Hematopoietic multipotent progenitor cell (in vitro differentiated cells): ENCODE data around the gene CPNE4. TPM values are rescaled to one million over a fixed set of nuclear protein-coding genes. Genes with fewer than 3 reads are reported as not detected.

ENCODE experiments used
- DNase-seq, 3 donors: peaks; one replicate each; pipeline ENCODE4 v3.0.0-alpha.2; 2011 to 2015; ENCODE audit warnings: low read depth in 2 of 3, low spot score in 2 of 3
- total RNA-seq: library from RNA; depleted of rRNA; stranded (reverse); fragments of >200 nt; gene quantifications from one replicate; pipeline ENCODE4 v1.2.3, GENCODE V29; 2012

The CPNE4 gene
- total RNA-seq, 1 donor: not detected

DNA sequence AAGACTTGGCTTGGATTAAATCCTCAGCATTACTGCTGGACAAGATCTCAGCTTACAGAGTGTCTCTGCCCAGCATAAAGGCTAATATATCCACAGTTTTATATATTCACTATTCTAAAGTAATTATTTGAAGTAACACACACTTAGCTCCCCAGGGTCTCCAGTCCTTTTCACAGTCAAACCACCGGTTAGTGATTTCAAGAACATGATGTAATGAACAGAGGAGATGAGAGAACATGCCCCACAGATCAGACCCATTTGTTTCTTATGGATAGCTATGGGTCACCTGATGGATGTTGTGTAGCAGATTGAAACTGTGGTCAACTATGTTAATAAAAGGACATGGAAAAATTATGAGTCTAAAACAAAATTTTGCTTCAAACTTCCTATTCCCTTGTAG, 487.2 kb downstream of the CPNE4 start:
- DNase-seq: no peak

DNA sequence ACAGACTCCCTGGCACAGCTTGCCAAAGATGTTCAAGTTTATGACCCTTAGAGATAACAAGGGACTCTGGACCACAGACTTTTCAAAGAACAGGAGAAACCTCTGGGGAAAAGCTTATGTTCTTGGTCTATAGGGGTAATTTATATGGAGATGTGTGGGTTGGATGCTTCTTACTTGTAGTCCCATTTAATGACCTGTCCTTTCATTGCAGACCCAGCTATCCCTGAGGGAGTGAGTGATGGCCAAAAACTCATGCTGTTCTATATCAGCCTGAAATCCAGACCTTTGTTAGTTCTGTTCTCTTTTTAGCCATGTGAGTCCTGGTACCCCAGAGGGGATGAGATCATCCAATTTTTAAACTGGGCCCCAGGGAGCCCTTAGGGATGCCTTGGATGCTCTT, 488.4 kb downstream of the CPNE4 start:
- no peak for DNase-seq

DNA sequence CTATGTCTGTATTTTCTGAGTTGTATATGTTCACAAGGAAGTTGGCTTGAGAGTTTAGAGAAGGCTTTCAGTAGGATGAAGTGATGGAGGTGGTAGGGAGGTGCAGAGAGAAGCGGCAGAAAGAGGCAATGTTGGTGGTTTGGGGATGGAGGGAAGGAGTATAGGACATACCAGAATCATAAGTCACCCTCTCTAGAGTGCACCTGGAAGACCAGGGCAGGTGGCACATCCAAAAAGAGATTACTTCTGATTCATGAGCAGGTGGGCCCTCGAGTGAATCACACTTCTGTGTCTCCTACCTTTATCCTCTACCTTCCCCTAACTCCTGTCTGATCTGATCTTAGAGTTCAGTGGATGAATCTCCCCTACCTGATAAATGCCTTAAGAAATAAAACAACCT, 490.3 kb downstream of the CPNE4 start:
- no peak for DNase-seq

DNA sequence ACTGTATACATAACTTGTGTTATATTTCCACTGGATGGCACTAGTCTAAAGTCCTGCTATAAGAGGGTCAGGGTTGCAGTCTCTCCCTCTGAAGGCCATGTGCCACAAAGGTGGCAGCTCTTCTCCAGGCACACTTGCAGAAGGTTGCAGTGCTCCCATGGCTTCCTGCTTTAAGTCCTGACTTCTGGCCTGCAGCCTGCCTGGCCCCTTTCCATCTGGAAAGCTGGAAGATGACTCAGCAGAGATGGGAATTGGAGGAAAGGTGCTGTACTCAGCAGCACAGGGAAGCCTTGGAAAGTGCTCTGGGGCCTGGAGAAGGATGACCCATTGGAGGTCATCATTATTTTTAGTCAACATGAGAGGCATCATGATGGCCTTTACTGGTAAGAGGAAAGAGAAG, 491.1 kb downstream of the CPNE4 start:
- no peak for DNase-seq

DNA sequence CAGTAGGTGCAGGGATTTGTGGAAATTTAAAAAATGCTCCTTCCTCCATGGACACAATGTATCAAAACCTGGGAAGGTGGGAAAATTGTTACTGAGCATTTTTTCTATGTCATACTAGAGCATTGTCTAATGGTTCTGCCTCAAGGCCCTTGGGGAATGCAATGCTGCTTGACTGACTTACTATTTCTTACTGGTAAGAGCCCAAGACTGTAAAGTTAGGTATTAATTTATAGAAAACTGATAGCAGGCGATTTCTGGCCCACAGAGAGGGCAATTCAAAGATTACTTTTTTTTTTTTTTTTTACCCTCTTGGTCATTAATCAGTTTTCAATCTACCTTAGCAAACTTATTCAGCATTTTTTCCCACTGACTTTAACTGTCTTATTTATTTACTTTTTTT, 493.5 kb downstream of the CPNE4 start:
- no peak for DNase-seq

DNA sequence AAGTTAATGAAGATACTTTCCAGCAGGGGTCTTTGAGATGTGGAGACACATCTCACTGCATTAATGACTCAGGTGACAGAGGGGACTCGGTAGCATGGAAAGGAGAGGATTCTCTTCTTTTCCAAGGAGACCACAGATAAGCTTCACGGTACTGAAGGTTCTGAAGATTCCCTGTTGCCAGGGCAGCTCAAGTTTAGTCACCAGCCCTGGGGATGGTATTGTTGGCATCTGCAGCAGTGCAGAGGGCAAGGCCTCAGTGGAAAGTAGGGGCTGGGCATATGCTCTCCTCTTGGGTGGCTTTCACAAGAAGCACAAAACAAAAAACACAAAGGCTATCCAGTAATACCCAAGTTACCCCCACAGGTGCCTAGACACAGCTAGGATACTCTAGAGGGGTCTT, 494.0 kb downstream of the CPNE4 start:
- no peak for DNase-seq

DNA sequence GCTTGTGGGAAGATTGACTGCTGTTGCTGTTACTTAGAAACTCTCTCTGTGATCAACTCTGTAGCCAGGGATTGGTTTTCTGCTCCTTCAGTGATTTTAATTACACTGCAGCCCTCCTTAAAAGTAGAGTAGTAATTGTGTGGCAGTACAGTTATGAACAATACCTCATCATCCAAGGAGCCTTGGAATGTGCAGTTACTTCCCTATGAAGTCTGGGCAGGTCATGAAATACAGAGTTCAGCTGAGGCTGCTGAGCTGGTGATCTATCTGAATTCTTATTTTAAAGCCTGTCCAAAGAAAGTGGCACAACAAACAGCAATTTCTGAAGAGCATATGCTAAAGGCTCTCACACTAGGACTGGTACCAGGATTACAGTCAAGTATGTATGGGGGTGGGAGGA, 494.7 kb downstream of the CPNE4 start:
- DNase-seq: no peak

DNA sequence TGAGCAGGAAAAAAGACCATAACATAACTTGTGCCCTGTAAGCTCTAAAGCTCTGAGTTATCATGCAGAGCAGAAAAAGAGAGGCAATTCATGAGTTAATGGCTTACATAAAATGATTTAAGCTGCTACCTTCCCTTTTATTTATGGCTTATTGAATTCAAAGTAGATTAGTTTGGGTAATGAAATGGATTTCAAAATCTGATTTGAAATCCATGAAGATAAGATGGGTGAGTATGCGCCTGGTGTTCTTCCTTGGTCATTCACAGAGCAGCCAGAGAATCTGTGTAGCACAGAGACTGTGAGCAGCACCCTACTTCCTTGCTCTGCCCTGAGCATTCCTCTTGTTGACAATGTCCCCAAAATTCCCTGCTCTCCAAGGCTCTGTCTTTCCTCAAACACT, 495.8 kb downstream of the CPNE4 start:
- no peak for DNase-seq

DNA sequence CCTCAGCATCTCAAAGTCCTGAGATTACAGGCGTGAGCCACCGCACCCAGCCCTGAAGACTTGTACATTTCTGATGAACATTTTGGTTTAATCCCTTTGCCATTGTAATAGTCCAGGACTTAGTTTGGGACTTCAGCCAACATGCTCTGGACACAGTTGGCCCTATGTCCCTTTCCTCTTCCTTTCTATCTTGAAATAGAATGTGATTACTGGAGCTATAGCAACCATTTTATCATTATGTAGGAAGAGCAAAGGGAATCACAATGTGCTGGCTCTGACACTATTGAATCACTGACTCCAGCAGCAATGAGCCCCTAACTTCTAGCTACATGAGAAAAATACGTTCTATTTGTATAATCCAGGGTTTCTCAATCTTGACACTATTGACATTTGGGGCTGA, 497.3 kb downstream of the CPNE4 start:
- DNase-seq: no peak

DNA sequence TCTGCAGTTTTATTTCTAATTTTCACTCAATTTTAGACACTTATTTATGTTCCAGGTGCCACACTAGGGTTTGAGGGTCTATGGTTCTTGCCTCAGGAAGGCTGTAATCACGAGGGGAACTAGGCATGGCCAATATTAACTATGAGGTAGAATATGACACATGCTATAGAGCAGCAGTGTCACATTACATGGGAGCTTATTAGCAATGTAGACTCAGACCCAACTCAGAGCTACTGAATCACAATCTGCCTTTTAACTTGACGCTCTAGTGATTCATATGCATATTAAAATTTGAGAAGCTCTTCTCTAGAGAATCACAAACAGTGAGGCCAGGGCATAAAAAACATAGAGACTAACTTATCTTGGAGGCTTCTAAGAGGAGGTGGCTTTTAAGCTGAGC, 499.2 kb downstream of the CPNE4 start:
- DNase-seq: no peak

DNA sequence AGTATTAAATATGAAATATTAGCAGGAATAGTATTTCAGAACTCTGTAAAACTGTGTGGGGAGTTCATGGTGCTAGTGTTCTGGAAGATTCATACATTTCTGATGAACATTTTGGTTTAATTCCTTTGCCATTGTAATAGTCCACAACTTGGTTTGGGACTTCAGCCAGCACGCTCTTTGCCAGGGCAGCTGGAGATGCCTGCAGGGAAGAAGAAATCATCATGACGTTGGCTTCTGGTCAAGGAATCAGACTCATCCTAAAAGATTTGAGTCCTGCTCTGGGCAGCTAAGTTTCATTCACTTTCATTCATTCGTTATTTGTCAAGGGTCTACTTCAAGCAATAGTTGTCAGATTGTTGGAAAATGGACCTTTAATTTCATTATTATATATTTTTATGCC, 499.7 kb downstream of the CPNE4 start:
- DNase-seq: no peak

DNA sequence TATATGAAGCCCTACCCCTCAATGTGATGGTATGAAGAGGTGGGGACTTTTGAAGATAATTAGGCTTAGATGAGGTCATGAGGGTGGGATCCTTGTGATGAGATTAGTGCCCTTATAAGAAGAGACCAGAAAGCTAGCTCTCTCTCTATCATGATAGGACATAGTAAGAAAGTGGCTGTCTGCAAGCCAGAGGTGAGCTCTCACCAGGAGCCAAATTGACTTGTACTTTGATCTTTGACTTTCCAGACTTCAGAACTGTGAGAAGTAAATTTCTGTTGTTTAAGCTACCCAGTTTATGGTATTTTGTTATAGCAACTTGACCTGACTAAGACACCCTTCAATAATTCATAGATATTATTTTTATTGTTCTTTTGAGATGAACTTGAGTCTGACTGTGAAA, 502.2 kb downstream of the CPNE4 start:
- no peak for DNase-seq

DNA sequence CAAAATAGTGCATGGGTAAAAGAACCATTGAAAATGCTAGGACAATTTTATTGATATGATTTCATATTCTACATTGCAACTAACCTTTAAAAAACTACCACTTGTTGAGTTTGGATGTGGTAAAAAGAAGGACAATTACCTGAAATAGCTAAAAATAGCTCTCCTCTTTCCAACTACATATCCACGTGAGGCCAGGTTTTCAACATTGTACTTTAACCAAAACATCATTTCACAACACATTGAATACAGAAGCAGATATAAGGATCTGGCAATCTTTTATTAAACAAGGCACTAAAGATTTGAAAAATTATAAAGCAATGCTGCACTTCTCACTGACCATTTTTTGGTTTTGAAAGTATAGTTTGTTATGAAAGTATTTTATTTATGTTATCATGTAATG, 504.0 kb downstream of the CPNE4 start:
- no peak for DNase-seq

DNA sequence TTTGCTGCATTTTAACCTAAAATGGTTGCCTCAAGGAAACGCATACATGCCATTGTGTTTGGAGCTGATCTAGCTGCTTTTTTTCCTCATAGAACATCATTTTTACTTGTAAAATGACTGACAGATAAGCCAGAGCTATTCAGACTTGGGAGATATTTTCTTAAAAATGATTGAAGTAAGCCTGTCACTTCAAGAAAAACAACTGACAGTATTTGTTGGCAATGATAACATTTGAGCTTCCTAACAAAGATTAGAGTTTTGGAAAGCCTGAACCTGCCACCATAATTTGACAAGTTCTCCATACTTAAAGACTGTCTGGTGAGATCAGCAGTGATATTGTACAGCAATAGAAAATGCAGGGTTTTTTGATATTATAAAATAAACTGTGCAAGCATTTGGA, 504.4 kb downstream of the CPNE4 start:
- DNase-seq: no peak

DNA sequence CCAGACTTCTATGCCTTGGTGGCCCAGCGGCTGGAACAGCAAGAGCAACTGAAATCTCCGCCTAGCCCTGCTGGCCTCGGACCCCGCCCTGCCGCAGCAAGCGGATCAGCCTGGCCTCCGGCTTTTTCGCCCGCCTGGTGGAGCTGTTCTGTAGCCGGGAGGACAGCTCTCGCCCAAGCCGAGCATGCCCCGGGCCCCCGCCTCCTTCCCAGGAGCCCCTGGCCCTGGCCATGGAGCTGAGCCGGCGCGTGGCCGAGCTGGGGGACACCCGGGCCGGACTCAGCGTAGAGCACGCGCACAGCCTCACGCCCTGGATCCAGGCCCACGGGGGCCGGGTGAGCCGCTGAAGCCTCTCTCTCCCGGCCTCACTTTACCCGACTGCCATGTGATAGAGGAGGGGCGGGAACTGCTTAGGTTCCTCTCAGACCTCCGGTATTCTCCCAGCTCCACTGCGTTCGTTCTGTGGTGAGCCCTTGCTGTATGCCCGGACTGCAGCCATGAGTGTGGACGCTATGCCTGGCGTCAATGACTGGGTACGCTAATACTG, 507.9 kb downstream of the CPNE4 start:
- DNase-seq: peak in 1 of 3 donors; percentile 45

DNA sequence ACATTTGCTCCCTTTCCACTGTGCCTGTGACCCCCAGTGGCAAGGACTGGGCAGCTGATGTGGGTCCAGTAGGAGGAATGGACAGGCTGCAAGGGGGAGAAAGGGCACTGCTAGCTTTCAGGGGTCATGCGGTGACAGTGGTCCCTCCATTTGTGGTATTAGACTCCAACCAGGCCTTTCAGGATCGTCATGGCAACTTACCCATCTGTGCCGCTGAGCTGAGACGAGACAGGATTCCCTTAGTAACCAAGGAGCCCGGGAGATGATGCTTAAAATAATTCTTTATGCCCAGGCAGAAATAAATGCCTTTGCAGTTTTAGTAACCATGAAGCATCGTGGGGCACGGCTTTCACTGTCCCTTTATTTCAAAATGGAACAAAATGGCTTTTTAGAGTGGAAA, 516.1 kb downstream of the CPNE4 start:
- no peak for DNase-seq

DNA sequence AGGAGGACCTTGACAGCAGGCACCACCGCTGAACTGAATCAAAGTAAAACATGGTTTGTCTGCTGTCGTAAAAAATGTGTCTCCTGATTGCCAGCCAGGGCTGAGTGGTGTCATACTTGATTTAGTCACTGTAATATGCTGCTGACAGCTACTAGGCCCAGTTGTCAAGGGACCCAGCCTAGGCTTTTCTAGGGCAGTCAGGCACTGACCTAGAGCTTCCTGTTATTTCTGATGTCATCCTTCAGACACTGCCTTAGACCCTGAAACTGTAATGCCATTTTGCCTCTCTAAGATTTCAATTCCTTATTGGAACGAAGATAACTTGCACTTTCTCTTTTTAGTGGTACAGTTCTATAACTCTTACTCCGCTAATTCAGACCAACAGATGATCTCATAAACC, 529.4 kb downstream of the CPNE4 start:
- no peak for DNase-seq

DNA sequence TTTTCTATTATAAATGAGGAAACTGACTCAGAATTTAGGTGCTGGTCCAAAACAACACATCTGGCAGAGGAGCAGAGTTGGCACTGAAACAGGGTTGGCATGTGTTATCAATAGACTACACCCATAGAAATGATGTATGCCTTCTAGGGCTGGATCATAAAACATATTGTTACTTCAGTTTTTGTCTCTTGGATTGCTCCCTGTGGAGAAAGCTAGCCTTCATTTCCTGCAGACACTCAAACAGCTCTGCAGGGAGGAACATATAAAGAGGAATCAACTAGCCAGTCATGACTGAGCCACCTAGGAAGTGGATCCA, 531.5 kb downstream of the CPNE4 start:
- DNase-seq: no peak

DNA sequence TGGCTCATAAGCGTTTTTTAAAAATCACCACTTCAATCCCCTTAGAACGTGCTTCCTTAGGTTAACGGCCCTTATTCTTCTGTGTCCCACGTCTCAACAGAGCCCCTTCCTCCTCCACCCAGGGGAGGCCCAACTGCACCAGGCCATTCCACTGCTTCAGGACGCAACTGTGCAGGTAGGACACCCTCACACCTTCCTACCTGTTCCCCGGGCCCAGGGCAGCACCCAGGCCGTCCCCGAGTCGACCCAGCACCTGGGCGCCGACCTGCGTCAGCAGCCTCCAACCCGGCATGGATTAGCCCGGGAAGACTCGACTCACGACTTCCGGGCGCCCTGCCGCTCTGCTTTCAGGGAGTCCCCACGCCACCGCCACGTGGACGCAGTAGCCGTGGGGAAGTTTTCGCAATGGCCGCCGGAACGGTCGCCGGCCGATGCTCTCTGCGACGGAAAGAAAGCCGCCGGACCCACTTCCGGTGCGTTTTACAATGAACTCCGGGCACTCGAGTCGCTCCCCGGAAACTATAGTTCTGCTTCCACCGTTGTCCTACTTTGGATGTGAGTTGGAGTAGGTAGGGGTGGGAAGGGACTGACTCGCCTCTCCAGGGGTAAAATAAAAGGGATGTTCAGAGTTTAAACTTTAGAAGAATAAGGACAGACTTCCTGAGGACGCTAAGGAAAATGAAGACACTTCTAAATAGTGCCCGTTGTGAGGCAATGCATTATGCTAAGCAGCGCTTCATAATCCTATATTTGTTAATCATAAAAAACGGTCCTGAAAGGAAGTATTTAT, 532.1 kb downstream of the CPNE4 start, which contains the start of gene MRPL3:
Gene MRPL3 (minus strand): TSS at position 442 of the 790 bp plus-strand sequence. CDS start 150 bp downstream, at position 292.
- DNase-seq: peak; percentile 59 to 86 (median 83)

DNA sequence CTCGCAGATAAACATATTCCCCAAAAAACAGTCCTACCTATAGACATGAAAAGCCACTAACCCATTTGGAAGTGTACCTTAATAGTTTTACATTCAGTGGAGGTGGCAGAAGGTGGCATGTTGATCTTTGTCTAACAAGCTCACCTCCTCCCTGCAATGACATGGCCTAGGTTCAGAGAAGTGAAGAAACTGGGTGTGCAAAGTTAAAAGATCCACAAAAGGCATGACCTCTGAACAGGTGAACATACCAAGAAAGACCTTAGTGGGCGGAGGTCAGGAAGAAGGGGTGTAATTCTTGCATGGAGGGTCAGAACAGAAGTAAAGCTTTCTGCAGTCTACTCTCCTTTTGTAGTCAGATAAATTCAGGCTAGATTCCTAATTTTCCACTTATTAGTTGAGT, 532.9 kb downstream of the CPNE4 start:
- no peak for DNase-seq

DNA sequence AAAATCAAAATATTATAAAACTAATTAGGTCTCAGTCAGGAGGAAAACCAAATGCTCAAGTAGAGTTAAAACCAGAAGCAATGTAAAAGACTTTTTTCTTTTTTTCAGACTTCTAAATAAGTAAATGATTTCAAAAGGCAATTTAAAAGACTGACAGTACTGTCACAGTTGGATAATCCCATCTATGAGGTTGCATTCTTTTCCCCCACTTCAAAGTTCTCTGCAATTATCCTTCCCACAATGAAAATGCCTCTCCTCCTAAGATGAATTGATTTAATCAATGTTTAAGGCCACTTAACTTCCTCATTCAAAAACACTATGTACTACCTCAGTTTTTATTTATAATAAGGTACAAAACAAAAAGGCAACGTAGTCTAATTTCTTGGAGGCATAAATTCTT, 540.1 kb downstream of the CPNE4 start:
- DNase-seq: no peak

DNA sequence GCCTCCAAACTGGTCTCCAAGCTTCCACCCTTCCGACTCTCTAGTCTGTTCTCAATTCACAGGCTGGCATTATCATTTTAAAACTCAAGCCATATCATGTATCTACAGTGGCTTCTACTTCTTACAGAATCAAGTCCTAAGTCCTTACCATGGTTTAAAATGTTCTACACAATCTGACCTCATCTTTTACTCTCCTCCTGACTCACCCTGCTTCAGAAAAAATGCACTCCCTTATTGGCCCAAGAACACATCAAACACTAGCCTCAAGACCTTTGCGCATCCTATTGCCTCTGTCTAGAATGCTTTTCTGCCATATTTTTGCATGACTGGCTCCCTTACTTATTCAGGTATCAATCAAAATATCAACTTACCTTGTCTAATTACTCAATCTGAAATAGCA, 543.0 kb downstream of the CPNE4 start:
- no peak for DNase-seq

DNA sequence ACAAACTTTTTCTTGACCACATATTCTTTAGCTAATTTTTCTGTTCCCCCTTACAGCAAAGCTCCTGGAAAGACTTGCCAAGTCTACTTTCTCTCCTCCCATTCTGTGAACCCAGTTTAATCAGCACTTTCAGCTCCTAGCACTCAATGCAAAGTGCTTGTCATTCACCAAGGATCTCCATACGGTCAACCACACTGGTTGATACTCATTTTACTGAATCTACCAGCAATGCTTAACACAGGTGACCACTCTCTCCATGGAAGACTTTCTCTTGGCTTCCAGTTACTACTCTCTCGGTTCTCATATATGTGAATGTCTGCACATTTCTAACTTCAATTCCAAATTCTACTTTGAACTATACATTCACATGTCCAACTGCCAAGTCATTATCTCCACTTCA, 543.7 kb downstream of the CPNE4 start:
- no peak for DNase-seq
